ENCODE results near the gene PRODH. TPM values are rescaled to one million over a fixed set of nuclear protein-coding genes. Genes with fewer than 3 reads are reported as not detected.
"Not testable (repeated sequence)": the region's sequence is repeated elsewhere in the genome, so short reads cannot be mapped to it uniquely, and the experiment has no call there.

The PRODH gene
- total and polyA plus RNA-seq, 2 donors (not counting 3 experiments of a cell fraction or from before 2014, with no cell fraction given): not detected

GRCh38 chr22:18925368-18926064, 10.6 kb downstream of the PRODH start:
- Histone ChIP-seq H3K4me2 (ENCODE audit: insufficient read depth, low read length) (no peak overlapping the region), H3K79me2 (ENCODE audit: control insufficient read depth, insufficient read depth, low read length) (no peaks in the 10 kb centered on the region), H3K36me3 (ENCODE audit: control insufficient read depth in 2 of 2, extremely low read depth in 1 of 2, insufficient read depth in 2 of 2, low read length in 2 of 2) (no peaks in the 10 kb centered on the region), H3K9me3 (replicated peaks; ENCODE audit: control insufficient read depth, insufficient read depth, low read length) (no peaks in the 10 kb centered on the region), H3K9me1 (replicated peaks; ENCODE audit: control insufficient read depth, extremely low read depth, insufficient read depth, low read length) (no peaks in the 10 kb centered on the region), H3K27me3 (ENCODE audit: control insufficient read depth in 2 of 2, insufficient read depth in 2 of 2, low read length in 2 of 2) (no peaks in the 10 kb centered on the region), H3K9ac (replicated peaks; ENCODE audit: extremely low read depth, insufficient read depth, low read length) (no peak overlapping the region), H3K4me3 (replicated peaks in 1 of 3; ENCODE audit: insufficient read depth in 1 of 3, low read depth in 1 of 3, low read length in 3 of 3) (no peak overlapping the region), H3K4me1 (ENCODE audit: control insufficient read depth, extremely low read depth, insufficient read depth, low read length) (no peaks in the 10 kb centered on the region), H3K27ac (ENCODE audit: insufficient read depth, low read depth, low read length) (no peak overlapping the region), H4K20me1 (replicated peaks; ENCODE audit: control insufficient read depth, extremely low read depth, insufficient read depth, low read length) (no peaks in the 10 kb centered on the region), H2AFZ (ENCODE audit: low read depth, low read length) (no peak overlapping the region)
- dilution Hi-C loops (cut with MboI; ENCODE audit: extremely low pct_ligation_motif_present, low sequenced_read_pairs): no loop called here
- intact Hi-C loops (cut with micrococcal nuclease): no loop called here
- no TSS peak for BruUV-seq (replicated peaks)
- CTCF ChIA-PET: no interaction called here
- FAIRE-seq (no peak), DNase-seq (ENCODE audit: low read depth, low spot score) (no peak)
- TF ChIP-seq EZH2 (IDR thresholded peaks at IDR 0.05; ENCODE audit: borderline replicate concordance, low read depth, low read length, severe bottlenecking) (no peak), POLR2AphosphoS5 (IDR thresholded peaks at IDR 0.05; ENCODE audit: insufficient read depth, low read depth, low read length) (no peak), FOS (IDR thresholded peaks at IDR 0.05; ENCODE audit: borderline replicate concordance, insufficient read depth, low read length) (no peak), MAX (IDR thresholded peaks at IDR 0.05; ENCODE audit: insufficient read depth, insufficient read length) (no peak), CTCF (IDR thresholded peaks at IDR 0.05; ENCODE audit: extremely low read depth in 1 of 2, insufficient read depth in 1 of 2, low read depth in 1 of 2, low read length in 2 of 2) (no peak), JUN (IDR thresholded peaks at IDR 0.05; ENCODE audit: borderline replicate concordance, insufficient read depth, insufficient read length, low read depth) (no peak), POLR2A (IDR thresholded peaks at IDR 0.05; ENCODE audit: low read depth, low read length) (no peak), GATA2 (IDR thresholded peaks at IDR 0.05; ENCODE audit: insufficient read depth, insufficient read length, low read depth, low read length) (no peak), MYC (IDR thresholded peaks at IDR 0.05; ENCODE audit: low read depth, low read length) (no peak)
- POLR2A ChIA-PET: no interaction called here

GRCh38 chr22:18920257-18920902, 15.7 kb downstream of the PRODH start:
- POLR2A ChIA-PET, FAIRE-seq: not testable (repeated sequence)

More at GRCh38 chr22:18920257-18920902, 15.7 kb downstream of the PRODH start:
- intact Hi-C loops (cut with micrococcal nuclease); H3K27ac ChIP-seq (ENCODE audit: insufficient read depth, low read depth, low read length); CTCF ChIA-PET; H4K20me1 ChIP-seq (replicated peaks; ENCODE audit: control insufficient read depth, extremely low read depth, insufficient read depth, low read length); H2AFZ ChIP-seq (ENCODE audit: low read depth, low read length); H3K4me3 ChIP-seq (replicated peaks in 1 of 3; ENCODE audit: insufficient read depth in 1 of 3, low read depth in 1 of 3, low read length in 3 of 3); DNase-seq (ENCODE audit: low read depth, low spot score); H3K9ac ChIP-seq (replicated peaks; ENCODE audit: extremely low read depth, insufficient read depth, low read length); H3K9me1 ChIP-seq (replicated peaks; ENCODE audit: control insufficient read depth, extremely low read depth, insufficient read depth, low read length); H3K4me2 ChIP-seq (ENCODE audit: insufficient read depth, low read length); H3K36me3 ChIP-seq (ENCODE audit: control insufficient read depth in 2 of 2, extremely low read depth in 1 of 2, insufficient read depth in 2 of 2, low read length in 2 of 2); H3K4me1 ChIP-seq (ENCODE audit: control insufficient read depth, extremely low read depth, insufficient read depth, low read length); H3K27me3 ChIP-seq (ENCODE audit: control insufficient read depth in 2 of 2, insufficient read depth in 2 of 2, low read length in 2 of 2); H3K9me3 ChIP-seq (replicated peaks; ENCODE audit: control insufficient read depth, insufficient read depth, low read length); H3K79me2 ChIP-seq (ENCODE audit: control insufficient read depth, insufficient read depth, low read length); dilution Hi-C loops (cut with MboI; ENCODE audit: extremely low pct_ligation_motif_present, low sequenced_read_pairs); BruUV-seq (replicated peaks): not testable (repeated sequence)

All from endothelial cell of umbilical vein (primary cell).